ENCODE results near the gene SEPTIN1.

- TF ChIP-seq POLR2A (IDR thresholded peaks at IDR 0.05; ENCODE audit: low read depth, low read length) (no peak), TAF1 (IDR thresholded peaks at IDR 0.05; ENCODE audit: low read depth, low read length) (no peak), POLR2AphosphoS5 (IDR thresholded peaks at IDR 0.05; ENCODE audit: low read depth, low read length) (no peak), SPI1 (IDR thresholded peaks at IDR 0.05; ENCODE audit: low read depth, low read length) (no peak), PAX5 (IDR thresholded peaks at IDR 0.05; ENCODE audit: insufficient read depth, low read length, severe bottlenecking) (no peak)
These were observed 24.4 kb downstream of the SEPTIN1 start for GRCh38 chr16:30357715-30358576.

Data from GM12891 (cell line).